Panc1 (cell line): Measurements from ENCODE around the gene KRT82. TPM values are rescaled to one million over a fixed set of nuclear protein-coding genes. Genes with fewer than 3 reads are reported as not detected.
"Not testable (repeated sequence)": the region's sequence is repeated elsewhere in the genome, so short reads cannot be mapped to it uniquely, and the experiment has no call there.

Source experiments
- ATAC-seq: fragments of 200-7000 bp; cut with Tn5 transposase; 2 replicates; pipeline ENCODE4 v1.9.1; 2020; ENCODE audit warnings: mild to moderate bottlenecking, moderate library complexity
- BruUV-seq: library from RNA; stranded (reverse); fragments of 400-500 nt; replicated peaks from 2 replicates; lab custom pipeline; 2021; lab: Mats Ljungman, UMichigan
- CTCF ChIA-PET: fragments of 300-600 bp; sonication (Branson Sonifier 250); formaldehyde crosslinking; loops from one replicate; lab custom pipeline; 2022; ENCODE audit warnings: antibody characterized with exemption; lab: Charles Lee
- POLR2A ChIA-PET: fragments of 300-600 bp; sonication (Branson Sonifier 250); formaldehyde crosslinking; loops from one replicate; lab custom pipeline; 2022; ENCODE audit warnings: antibody characterized with exemption; lab: Charles Lee
- DNase-seq: peaks from one replicate; pipeline ENCODE4 v3.0.0-alpha.2; 2010; ENCODE audit warnings: low read depth, low spot score
- H3K27ac ChIP-seq: 2 replicates; pipeline ENCODE4 v1.5.1; 2011; ENCODE audit warnings: mild to moderate bottlenecking, low read length, inconsistent platforms
- H3K27me3 ChIP-seq: fragments of 200-500 bp; sonication (Bioruptor generic); 2 replicates; pipeline ENCODE4 v1.6.0; 2014; ENCODE audit warnings: low read length, inconsistent platforms; ENCODE audit not compliant: control insufficient read depth, insufficient read depth
- H3K36me3 ChIP-seq: fragments of 200-500 bp; sonication (Bioruptor generic); 2 replicates; pipeline ENCODE4 v1.5.1; 2014; ENCODE audit warnings: inconsistent platforms, mild to moderate bottlenecking, low read length, moderate library complexity; ENCODE audit not compliant: control insufficient read depth, insufficient read depth
- H3K4me1 ChIP-seq: 2 replicates; pipeline ENCODE4 v1.5.1; 2011; ENCODE audit warnings: inconsistent platforms, mild to moderate bottlenecking, low read length, moderate library complexity; ENCODE audit not compliant: control insufficient read depth, insufficient read depth
- H3K4me3 ChIP-seq, 2 experiments: 2 replicates each; pipeline ENCODE4 v1.5.1; 2011 to 2012; ENCODE audit warnings: low read depth in 2 of 2, low read length in 2 of 2, mild to moderate bottlenecking in 2 of 2, inconsistent platforms in 1 of 2, moderate library complexity in 1 of 2
- H3K9me3 ChIP-seq: fragments of 200-500 bp; sonication (Bioruptor generic); 2 replicates; pipeline ENCODE4 v1.5.1; 2014; ENCODE audit warnings: low read depth, mild to moderate bottlenecking, inconsistent platforms, low read length, moderate library complexity; ENCODE audit not compliant: control insufficient read depth, insufficient read depth
- CTCF ChIP-seq: fragments of 450-650 bp; IDR thresholded peaks from 2 replicates; pipeline ENCODE4 v1.5.1; 2017; ENCODE audit warnings: mild to moderate bottlenecking
- POLR2AphosphoS5 ChIP-seq: IDR thresholded peaks from 2 replicates; pipeline ENCODE4 v1.6.1; 2012; ENCODE audit warnings: mild to moderate bottlenecking, low read depth, low read length, moderate library complexity
- REST ChIP-seq, 2 experiments: IDR thresholded peaks; 2 replicates each; pipeline ENCODE4 v1.6.1; 2011 to 2012; ENCODE audit warnings: low read depth in 2 of 2, control low read depth in 1 of 2, low read length in 1 of 2, mild to moderate bottlenecking in 1 of 2, moderate library complexity in 1 of 2; ENCODE audit not compliant: insufficient read depth in 1 of 2
- SIN3A ChIP-seq: IDR thresholded peaks from 2 replicates; pipeline ENCODE4 v1.6.1; 2012; ENCODE audit warnings: low read depth, mild to moderate bottlenecking, low read length, moderate library complexity, borderline replicate concordance; ENCODE audit not compliant: insufficient read depth
- TCF7L2 ChIP-seq: IDR thresholded peaks from 2 replicates; pipeline ENCODE4 v1.6.1; 2011; ENCODE audit warnings: mild to moderate bottlenecking, low read depth, low read length, inconsistent platforms
- in situ Hi-C: cut with HindIII; loops from 2 replicates; pipeline ENCODE4 v1.10.0; 2016; ENCODE audit warnings: low sequenced_read_pairs, low pct_unique_long_range_greater_than_20kb
- intact Hi-C: fragments of 100-400 bp; cut with micrococcal nuclease; formaldehyde crosslinking; loops from one replicate; pipeline ENCODE4 v1.10.0; 2022; ENCODE audit not compliant: unreplicated experiment
- total RNA-seq: library from RNA; stranded (reverse); gene quantifications from one replicate; pipeline ENCODE4 v1.2.1, GENCODE V29; 2021; ENCODE audit not compliant: unreplicated experiment

KRT82 gene
- total RNA-seq, 1 experiment from 2014 or later, result not detected

- H3K36me3 ChIP-seq, result no peaks in the 10 kb centered on the region
- H3K9me3 ChIP-seq, result no peaks in the 10 kb centered on the region
- no peaks in the 10 kb centered on the region for H3K4me1 ChIP-seq
- CTCF ChIA-PET, result no interaction called here
- DNase-seq (no peak), ATAC-seq (peak; percentile 58)
- POLR2A ChIA-PET, result interaction anchor here (0.6 kb wide), 1 partner anchor 50 kb away, joined by 3 read pairs; no protein-coding TSS in a partner anchor
- intact Hi-C loops, result no loop called here
- BruUV-seq, result no TSS peak
- in situ Hi-C loops, result no loop called here
- TF ChIP-seq TCF7L2, result no peak
- no peak for TF ChIP-seq CTCF
- TF ChIP-seq SIN3A, result no peak
- no peak for TF ChIP-seq POLR2AphosphoS5
- no peak for TF ChIP-seq REST (IDR thresholded peaks at IDR 0.05; ENCODE audit: insufficient read depth in 1 of 2, low read depth in 2 of 2, low read length in 1 of 2)
- H3K27me3 ChIP-seq, result no peaks in the 10 kb centered on the region
- H3K4me3 ChIP-seq, result no peak overlapping the region
- H3K27ac ChIP-seq, result no peak overlapping the region
Observed at GRCh38 chr12:52413202-52413601, 7.1 kb upstream of the KRT82 start.

- TF ChIP-seq TCF7L2, result no peak
- TF ChIP-seq REST (IDR thresholded peaks at IDR 0.05; ENCODE audit: insufficient read depth in 1 of 2, low read depth in 2 of 2, low read length in 1 of 2), result no peak
- no peak for TF ChIP-seq SIN3A
- TF ChIP-seq POLR2AphosphoS5, result no peak
- TF ChIP-seq CTCF, result no peak
- in situ Hi-C loops, result no loop called here
- Histone ChIP-seq H3K27me3 (no peaks in the 10 kb centered on the region), H3K4me3 (no peak overlapping the region), H3K4me1 (no peaks in the 10 kb centered on the region), H3K27ac (no peak overlapping the region), H3K36me3 (no peaks in the 10 kb centered on the region), H3K9me3 (no peaks in the 10 kb centered on the region)
- ChIA-PET POLR2A (no interaction called here), CTCF (no interaction called here)
- DNase-seq (no peak), ATAC-seq (no peak)
- intact Hi-C loops, result no loop called here
- no TSS peak for BruUV-seq
Observed at GRCh38 chr12:52411815-52412214, 5.7 kb upstream of the KRT82 start.

- H3K36me3 ChIP-seq, POLR2A ChIA-PET, ATAC-seq, H3K4me1 ChIP-seq, DNase-seq, H3K27ac ChIP-seq, in situ Hi-C loops, H3K4me3 ChIP-seq, intact Hi-C loops, H3K27me3 ChIP-seq, BruUV-seq, H3K9me3 ChIP-seq, CTCF ChIA-PET: not testable (repeated sequence)
Observed at GRCh38 chr12:52410589-52411248, 4.6 kb upstream of the KRT82 start.
